Mucosa of rectum (tissue), 2 donors: Measurements from ENCODE around the gene KDM5A.

Experiments used
- H3K27ac ChIP-seq, 2 donors: one replicate each; pipeline ENCODE4 v1.7.0; 2013; ENCODE audit warnings: inconsistent platforms in 2 of 2, low read depth in 2 of 2, low read length in 2 of 2
- H3K27me3 ChIP-seq, 2 donors: one replicate each; pipeline ENCODE4 v1.7.0; 2013; ENCODE audit warnings: low read length in 2 of 2; ENCODE audit not compliant: control insufficient read depth in 2 of 2, insufficient read depth in 2 of 2
- H3K36me3 ChIP-seq, 2 donors: one replicate each; pipeline ENCODE4 v1.7.0; 2013; ENCODE audit warnings: low read length in 2 of 2; ENCODE audit not compliant: control insufficient read depth in 2 of 2, insufficient read depth in 2 of 2
- H3K4me1 ChIP-seq, 2 donors: one replicate each; pipeline ENCODE4 v1.7.0; 2013; ENCODE audit warnings: low read length in 2 of 2, mild to moderate bottlenecking in 1 of 2; ENCODE audit not compliant: control insufficient read depth in 2 of 2, insufficient read depth in 2 of 2
- H3K4me3 ChIP-seq, 2 donors: one replicate each; pipeline ENCODE4 v1.7.0; 2013; ENCODE audit warnings: low read length in 2 of 2
- H3K9ac ChIP-seq, 2 donors: one replicate each; pipeline ENCODE4 v1.7.0; 2013; ENCODE audit warnings: low read length in 2 of 2, low read depth in 1 of 2, mild to moderate bottlenecking in 1 of 2
- H3K9me3 ChIP-seq, 2 donors: one replicate each; pipeline ENCODE4 v1.7.0; 2013; ENCODE audit warnings: low read length in 2 of 2; ENCODE audit not compliant: control insufficient read depth in 2 of 2
- donor health status: healthy.
- donor health status: Normal muscosa, but diverticular disease.

KDM5A gene

DNA sequence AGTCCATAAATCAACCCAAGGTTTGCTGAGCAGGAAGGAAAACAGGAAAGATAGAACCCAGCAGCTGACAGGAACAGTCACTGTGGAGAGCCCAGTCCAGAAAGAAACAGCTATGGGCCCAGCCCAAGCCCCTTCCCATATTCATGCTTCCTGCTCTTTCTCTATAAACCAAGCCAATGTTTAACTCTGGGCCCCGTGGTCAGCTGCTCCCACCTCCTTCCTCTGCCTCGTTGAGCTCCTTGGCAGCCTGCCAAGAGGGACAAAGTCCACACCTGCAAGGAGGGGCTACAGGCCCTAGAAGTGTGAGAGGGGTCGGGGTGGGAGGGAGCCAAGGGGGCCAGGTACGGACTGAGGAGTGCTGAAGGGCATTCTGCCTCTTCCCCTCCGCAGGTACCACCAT is 136.5 kb downstream of the KDM5A start:
- Histone ChIP-seq H3K36me3 (no peaks in the 10 kb centered on the region), H3K27me3 (peaks cover 0 to 3% of the 10 kb centered on the region in 2 donors), H3K27ac (no peak overlapping the region), H3K9ac (no peak overlapping the region), H3K9me3 (no peaks in the 10 kb centered on the region), H3K4me1 (no peaks in the 10 kb centered on the region), H3K4me3 (no peak overlapping the region)

DNA sequence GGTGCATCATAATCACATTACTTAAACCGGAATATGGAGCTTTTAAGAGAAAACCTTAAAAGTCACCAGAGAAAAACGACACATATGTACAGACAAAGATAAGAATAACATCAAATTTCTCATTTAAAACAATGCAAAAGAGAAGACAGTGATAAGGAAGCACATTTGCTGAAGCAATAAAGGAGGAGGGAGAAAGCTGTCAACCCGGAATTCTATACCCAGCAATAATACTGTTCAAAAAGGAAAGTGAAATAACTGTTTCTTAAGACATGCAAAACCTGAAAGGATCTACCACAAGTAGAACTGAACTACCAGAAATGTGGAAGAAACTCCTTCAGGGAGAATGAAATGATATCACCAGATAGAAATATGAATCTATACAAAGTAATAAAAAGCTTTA is 141.8 kb downstream of the KDM5A start:
- Histone ChIP-seq H3K4me1 (no peaks in the 10 kb centered on the region), H3K9ac (no peak overlapping the region), H3K27ac (no peak overlapping the region), H3K27me3 (no peaks in the 10 kb centered on the region), H3K4me3 (no peak overlapping the region), H3K9me3 (no peaks in the 10 kb centered on the region), H3K36me3 (no peaks in the 10 kb centered on the region)

DNA sequence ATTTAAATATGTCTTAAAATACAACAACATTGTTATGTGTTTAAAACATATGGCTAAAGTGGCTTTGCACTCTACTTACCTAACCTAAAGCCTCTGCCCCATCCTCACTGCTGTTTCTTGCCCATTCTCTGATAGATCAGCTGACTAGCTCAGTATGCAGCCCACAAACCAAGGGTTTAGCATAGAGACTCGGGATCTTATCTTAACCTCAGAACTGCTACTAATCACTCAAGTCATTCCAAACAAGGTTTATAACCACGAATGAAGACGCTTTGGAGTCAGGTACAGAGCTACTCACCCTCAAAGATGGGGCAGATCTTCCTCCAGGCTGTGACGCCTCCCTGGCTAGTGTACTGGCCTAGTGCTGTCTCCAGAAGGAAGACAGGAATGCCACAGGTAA is 145.7 kb downstream of the KDM5A start:
- Histone ChIP-seq H3K4me1 (no peaks in the 10 kb centered on the region), H3K4me3 (no peak overlapping the region), H3K27ac (no peak overlapping the region), H3K36me3 (no peaks in the 10 kb centered on the region), H3K27me3 (no peaks in the 10 kb centered on the region), H3K9ac (no peak overlapping the region), H3K9me3 (no peaks in the 10 kb centered on the region)

DNA sequence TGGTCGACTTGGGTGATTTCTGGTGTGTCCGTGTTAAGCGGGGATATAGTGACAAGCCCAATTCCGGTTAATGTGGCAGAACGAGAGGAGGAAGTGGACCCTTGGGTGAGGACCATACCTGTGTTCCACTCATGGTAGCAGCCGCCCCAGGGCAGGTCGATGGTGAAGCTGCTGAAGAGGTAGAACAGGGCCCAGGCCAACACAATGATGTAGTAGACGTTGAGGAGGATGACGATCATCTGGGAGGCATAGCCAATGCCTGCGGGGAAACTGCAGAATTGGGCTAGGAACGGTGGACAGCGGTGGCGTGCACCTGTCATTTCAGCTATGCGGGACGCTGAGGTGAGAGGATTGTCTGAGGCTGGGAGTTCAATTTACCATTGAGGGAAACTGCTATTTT is 146.6 kb downstream of the KDM5A start:
- H3K4me3 ChIP-seq = no peak overlapping the region
- H3K27me3 ChIP-seq = no peaks in the 10 kb centered on the region
- no peaks in the 10 kb centered on the region for H3K36me3 ChIP-seq
- no peaks in the 10 kb centered on the region for H3K4me1 ChIP-seq
- H3K9ac ChIP-seq = no peak overlapping the region
- no peak overlapping the region for H3K27ac ChIP-seq
- no peaks in the 10 kb centered on the region for H3K9me3 ChIP-seq

DNA sequence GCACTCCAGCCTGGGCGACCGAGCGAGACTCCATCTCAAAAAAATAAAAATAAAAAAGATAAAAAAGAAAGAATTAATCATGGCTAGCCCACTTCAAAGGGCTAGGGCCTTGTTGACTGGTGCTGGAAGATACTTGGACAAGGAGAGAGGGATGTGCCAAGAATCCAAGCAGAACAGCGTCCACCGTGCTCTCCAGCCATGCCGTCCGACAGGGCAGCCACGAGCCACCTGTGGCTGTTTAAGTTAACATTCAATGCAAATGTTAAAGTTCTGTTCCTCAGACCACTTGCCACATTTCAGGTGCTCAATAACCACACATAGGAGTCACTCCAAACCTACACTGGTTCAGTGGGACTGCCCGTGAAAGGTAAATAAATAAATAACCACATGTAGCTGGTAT is 147.9 kb downstream of the KDM5A start:
- no peak overlapping the region for H3K4me3 ChIP-seq
- H3K36me3 ChIP-seq = no peaks in the 10 kb centered on the region
- no peaks in the 10 kb centered on the region for H3K9me3 ChIP-seq
- no peak overlapping the region for H3K27ac ChIP-seq
- no peak overlapping the region for H3K9ac ChIP-seq
- H3K27me3 ChIP-seq = no peaks in the 10 kb centered on the region
- H3K4me1 ChIP-seq = no peaks in the 10 kb centered on the region

- Histone ChIP-seq H3K27me3 (no peaks in the 10 kb centered on the region), H3K9ac (no peak overlapping the region), H3K36me3 (no peaks in the 10 kb centered on the region), H3K9me3 (no peaks in the 10 kb centered on the region), H3K4me3 (no peak overlapping the region), H3K27ac (no peak overlapping the region), H3K4me1 (no peaks in the 10 kb centered on the region)
Measured at GRCh38 chr12:240566-240965, 148.6 kb downstream of the KDM5A start.

DNA sequence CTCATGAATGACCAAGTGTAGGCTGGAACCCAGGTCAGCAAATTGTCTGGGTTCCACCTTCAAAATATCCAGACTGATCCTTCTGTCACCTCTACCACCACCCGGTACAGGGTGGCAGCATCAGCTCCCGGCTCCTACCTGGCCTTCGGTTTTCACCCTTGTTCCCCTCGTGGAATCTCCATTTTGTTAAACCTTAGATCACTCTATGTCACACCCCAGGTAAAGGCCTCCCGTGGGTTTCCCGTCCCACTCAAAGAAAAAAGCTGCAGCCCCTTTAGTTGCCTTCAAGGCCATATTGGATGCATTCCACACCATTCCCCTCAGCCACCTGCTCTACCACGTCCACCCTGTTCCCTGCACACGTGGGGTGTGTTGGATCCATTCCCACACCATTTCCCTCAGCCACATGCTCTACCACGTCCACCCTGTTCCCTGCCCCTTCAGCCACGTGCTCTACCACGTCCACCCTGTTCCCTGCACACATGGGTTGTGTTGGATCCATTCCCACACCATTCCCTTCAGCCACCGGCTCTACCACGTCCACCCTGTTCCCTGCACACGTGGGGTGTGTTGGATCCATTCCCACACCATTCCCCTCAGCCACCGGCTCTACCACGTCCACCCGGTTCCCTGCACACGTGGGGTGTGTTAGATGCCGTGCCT is 150.3 kb downstream of the KDM5A start:
- no peaks in the 10 kb centered on the region for H3K36me3 ChIP-seq
- no peaks in the 10 kb centered on the region for H3K9me3 ChIP-seq
- no peaks in the 10 kb centered on the region for H3K27me3 ChIP-seq
- no peaks in the 10 kb centered on the region for H3K4me1 ChIP-seq
- H3K4me3 ChIP-seq = no peak overlapping the region
- no peak overlapping the region for H3K27ac ChIP-seq
- no peak overlapping the region for H3K9ac ChIP-seq

GRCh38 chr12:238116-238515 is 151.0 kb downstream of the KDM5A start:
- Histone ChIP-seq H3K36me3 (no peaks in the 10 kb centered on the region), H3K9ac (no peak overlapping the region), H3K9me3 (no peaks in the 10 kb centered on the region), H3K27me3 (no peaks in the 10 kb centered on the region), H3K4me3 (no peak overlapping the region), H3K27ac (no peak overlapping the region), H3K4me1 (no peaks in the 10 kb centered on the region)

- no peak overlapping the region for H3K27ac ChIP-seq
- H3K4me1 ChIP-seq = no peaks in the 10 kb centered on the region
- H3K36me3 ChIP-seq = no peaks in the 10 kb centered on the region
- H3K27me3 ChIP-seq = peaks cover 0 to 4% of the 10 kb centered on the region in 2 donors
- no peaks in the 10 kb centered on the region for H3K9me3 ChIP-seq
- H3K9ac ChIP-seq = no peak overlapping the region
- no peak overlapping the region for H3K4me3 ChIP-seq
Measured at GRCh38 chr12:237026-237815, 151.9 kb downstream of the KDM5A start.

- peaks cover 0 to 4% of the 10 kb centered on the region in 2 donors for H3K27me3 ChIP-seq
- H3K36me3 ChIP-seq = no peaks in the 10 kb centered on the region
- no peaks in the 10 kb centered on the region for H3K4me1 ChIP-seq
- no peak overlapping the region for H3K27ac ChIP-seq
- no peaks in the 10 kb centered on the region for H3K9me3 ChIP-seq
- no peak overlapping the region for H3K4me3 ChIP-seq
- no peak overlapping the region for H3K9ac ChIP-seq
Measured at GRCh38 chr12:236445-236844, 152.7 kb downstream of the KDM5A start.
